ENCODE measurements around the gene TNIP1.

Gene TNIP1

DNA sequence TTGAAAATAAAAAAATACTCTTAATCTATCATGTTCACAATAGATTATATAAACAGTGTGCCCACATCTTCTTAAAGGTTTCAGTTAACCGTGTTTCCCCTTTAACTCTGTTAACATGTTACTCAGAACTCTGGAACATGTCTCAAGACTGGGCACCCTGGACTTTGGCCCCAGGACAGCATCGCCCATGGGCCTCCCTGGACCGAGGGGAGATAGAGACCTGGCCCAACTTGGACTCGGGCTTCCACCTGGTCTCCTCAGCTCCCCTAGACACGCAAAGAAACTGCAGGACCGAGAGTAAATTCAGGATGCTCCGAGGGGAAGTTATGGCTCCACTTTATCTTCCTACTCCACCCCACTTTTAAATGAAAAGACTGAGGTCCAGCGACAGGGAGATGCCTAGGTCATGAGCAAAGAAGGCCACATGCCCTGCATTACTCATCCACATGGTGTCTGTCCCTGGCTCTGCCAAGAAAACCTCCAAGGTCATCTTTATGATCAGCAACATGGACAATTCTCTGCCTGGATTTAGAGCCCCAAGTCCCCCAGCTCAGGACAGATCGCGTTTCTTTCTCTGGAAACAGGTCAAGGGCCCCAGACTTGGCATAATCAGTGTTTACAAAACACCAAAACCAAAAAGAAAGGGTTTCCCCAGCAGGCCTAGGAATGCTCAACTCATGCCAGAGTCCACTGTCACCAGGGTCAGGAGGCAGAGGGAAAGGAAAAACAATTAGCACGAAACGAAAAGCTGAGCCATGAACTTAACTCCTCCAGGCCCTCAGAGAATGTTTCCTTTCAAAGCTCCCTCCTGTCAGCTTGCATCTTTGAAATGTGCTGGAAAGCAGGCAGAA is 43.0 kb downstream of the TNIP1 start:
- Histone ChIP-seq H3K4me3 (ENCODE audit: low read depth, low read length) (no peak overlapping the region), H3K79me2 (no peaks in the 10 kb centered on the region), H2AFZ (no peak overlapping the region), H3K9me3 (ENCODE audit: control insufficient read depth, low read length) (no peaks in the 10 kb centered on the region), H3K4me1 (peaks cover 31% of the 10 kb centered on the region), H3K27ac (peak overlapping the region; percentile 90), H3K4me2 (ENCODE audit: low read length) (peak overlapping the region; percentile 31), H3K36me3 (ENCODE audit: control insufficient read depth, insufficient read depth, low read length) (no peaks in the 10 kb centered on the region), H3K9ac (no peak overlapping the region), H3K27me3 (ENCODE audit: control insufficient read depth, insufficient read depth, low read length) (no peaks in the 10 kb centered on the region)
- TF ChIP-seq, protein P1, sequence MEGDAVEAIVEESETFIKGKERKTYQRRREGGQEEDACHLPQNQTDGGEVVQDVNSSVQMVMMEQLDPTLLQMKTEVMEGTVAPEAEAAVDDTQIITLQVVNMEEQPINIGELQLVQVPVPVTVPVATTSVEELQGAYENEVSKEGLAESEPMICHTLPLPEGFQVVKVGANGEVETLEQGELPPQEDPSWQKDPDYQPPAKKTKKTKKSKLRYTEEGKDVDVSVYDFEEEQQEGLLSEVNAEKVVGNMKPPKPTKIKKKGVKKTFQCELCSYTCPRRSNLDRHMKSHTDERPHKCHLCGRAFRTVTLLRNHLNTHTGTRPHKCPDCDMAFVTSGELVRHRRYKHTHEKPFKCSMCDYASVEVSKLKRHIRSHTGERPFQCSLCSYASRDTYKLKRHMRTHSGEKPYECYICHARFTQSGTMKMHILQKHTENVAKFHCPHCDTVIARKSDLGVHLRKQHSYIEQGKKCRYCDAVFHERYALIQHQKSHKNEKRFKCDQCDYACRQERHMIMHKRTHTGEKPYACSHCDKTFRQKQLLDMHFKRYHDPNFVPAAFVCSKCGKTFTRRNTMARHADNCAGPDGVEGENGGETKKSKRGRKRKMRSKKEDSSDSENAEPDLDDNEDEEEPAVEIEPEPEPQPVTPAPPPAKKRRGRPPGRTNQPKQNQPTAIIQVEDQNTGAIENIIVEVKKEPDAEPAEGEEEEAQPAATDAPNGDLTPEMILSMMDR (IDR thresholded peaks at IDR 0.05): no peak

DNA sequence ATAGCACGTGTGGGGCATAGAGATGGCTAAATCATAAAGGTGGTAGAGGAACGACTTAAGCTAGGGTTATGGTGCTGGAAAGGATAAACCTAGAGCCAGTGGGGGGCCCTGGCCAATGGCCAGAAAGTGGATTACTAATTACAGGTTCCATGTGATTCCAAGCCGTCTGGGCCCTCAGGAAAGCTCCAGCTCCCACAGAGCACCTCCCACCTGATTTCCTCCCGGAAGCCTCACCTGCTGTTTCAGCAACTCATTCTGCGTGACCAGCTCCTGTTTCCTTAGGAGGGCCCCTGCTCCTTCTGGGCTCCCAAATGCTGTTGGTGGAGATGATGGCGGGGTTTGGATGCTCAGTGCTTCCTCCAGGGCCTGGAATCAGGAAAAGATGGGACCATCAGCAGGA is 44.3 kb downstream of the TNIP1 start:
- Histone ChIP-seq H3K36me3 (ENCODE audit: control insufficient read depth, insufficient read depth, low read length) (no peaks in the 10 kb centered on the region), H2AFZ (no peak overlapping the region), H3K79me2 (no peaks in the 10 kb centered on the region), H3K27me3 (ENCODE audit: control insufficient read depth, insufficient read depth, low read length) (no peaks in the 10 kb centered on the region), H3K4me3 (ENCODE audit: low read depth, low read length) (no peak overlapping the region), H3K4me1 (peaks cover 31% of the 10 kb centered on the region), H3K4me2 (ENCODE audit: low read length) (peak overlapping the region; percentile 14), H3K9ac (no peak overlapping the region), H3K9me3 (ENCODE audit: control insufficient read depth, low read length) (no peaks in the 10 kb centered on the region), H3K27ac (peak overlapping the region; percentile 90)
- TF ChIP-seq, protein P1 (IDR thresholded peaks at IDR 0.05): no peak

DNA sequence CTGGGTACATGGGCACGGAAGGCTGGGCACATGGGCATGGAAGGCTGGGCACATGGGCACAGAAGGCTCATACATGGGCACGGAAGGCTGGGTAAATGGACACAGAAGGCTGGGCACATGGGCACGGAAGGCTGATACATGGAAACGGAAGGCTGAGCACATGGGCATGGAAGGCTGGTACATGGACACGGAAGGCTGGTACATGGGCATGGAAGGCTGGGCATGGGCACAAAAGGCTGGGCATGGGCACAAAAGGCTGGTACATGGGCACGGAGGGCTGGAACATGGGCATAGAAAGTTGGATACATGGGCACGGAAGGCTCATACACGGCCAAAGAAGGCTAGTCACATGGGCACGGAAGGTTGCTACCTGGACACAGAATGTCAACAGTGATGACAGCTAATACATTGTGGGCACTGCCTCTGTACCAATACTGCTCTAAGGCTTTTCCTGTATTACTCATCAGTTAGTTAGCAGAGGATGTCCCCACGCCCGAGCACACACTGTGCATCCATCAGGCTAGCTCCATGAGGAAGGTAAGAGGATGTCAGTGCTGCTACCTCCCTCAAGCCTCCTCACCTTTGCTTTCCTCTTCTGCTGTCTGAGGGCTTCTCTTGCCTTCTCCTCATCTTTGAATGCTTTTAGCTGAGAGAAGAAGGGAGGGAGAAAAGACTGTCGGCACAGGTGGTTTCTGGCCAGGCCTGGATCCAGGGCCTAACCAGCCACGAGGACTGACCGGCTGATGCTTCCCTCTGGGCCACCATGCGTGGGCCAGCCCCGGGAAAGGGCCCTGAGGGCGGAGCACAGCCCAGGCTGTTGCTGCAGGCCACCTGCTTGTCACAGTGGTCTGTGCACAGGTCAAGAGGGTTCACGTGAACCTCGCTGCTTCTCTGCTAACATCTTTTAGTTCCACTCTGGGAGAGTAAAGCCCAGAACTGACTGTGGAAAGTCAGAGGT is 46.1 kb downstream of the TNIP1 start:
- no peak overlapping the region for H2AFZ ChIP-seq
- no peaks in the 10 kb centered on the region for H3K27me3 ChIP-seq (ENCODE audit: control insufficient read depth, insufficient read depth, low read length)
- H3K36me3 ChIP-seq (ENCODE audit: control insufficient read depth, insufficient read depth, low read length): no peaks in the 10 kb centered on the region
- H3K9ac ChIP-seq: no peak overlapping the region
- no peaks in the 10 kb centered on the region for H3K9me3 ChIP-seq (ENCODE audit: control insufficient read depth, low read length)
- no peak overlapping the region for H3K27ac ChIP-seq
- H3K4me2 ChIP-seq (ENCODE audit: low read length): no peak overlapping the region
- TF ChIP-seq, protein P1 (IDR thresholded peaks at IDR 0.05): no peak
- peaks cover 30% of the 10 kb centered on the region for H3K4me1 ChIP-seq
- no peak overlapping the region for H3K4me3 ChIP-seq (ENCODE audit: low read depth, low read length)
- H3K79me2 ChIP-seq: no peaks in the 10 kb centered on the region

DNA sequence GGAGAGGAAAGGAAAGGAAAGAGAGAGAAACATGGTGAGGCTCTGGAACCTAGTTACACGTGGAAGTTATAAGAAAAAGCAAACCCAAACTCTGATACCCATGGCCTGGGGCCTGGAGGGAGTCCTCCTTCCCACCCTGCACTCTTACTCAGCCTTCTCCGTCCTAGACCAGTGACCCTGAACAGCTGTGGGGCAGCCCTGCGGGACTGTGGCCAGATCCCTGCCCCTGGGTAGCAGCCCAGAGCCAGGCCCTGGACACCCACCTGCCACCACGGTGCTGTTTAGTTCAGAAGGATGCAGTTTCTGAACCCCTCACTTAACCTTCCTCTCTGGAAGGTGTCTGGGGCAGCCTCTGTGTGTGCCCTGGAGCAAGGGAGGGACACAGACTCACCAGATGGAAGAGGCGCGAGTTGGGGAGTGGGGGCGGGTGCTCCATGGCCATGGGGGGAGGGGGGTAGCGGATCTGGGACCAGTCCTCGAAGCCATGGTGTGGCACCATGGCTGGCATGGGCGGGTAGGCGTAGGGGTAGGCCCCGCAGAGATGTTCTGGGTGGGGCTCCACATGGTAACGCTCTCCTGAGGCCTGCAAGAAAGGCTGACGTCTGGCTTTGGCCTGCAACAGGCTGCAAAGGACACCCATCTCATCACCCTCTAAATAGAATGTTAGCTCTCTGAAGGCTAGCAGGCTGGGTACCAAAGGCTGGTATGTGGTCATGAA is 47.5 kb downstream of the TNIP1 start:
- H3K4me3 ChIP-seq (ENCODE audit: low read depth, low read length): no peak overlapping the region
- H2AFZ ChIP-seq: no peak overlapping the region
- peaks cover 19% of the 10 kb centered on the region for H3K4me1 ChIP-seq
- H3K9me3 ChIP-seq (ENCODE audit: control insufficient read depth, low read length): no peaks in the 10 kb centered on the region
- TF ChIP-seq, protein P1 (IDR thresholded peaks at IDR 0.05): no peak
- H3K9ac ChIP-seq: no peak overlapping the region
- no peaks in the 10 kb centered on the region for H3K36me3 ChIP-seq (ENCODE audit: control insufficient read depth, insufficient read depth, low read length)
- H3K79me2 ChIP-seq: no peaks in the 10 kb centered on the region
- H3K27ac ChIP-seq: no peak overlapping the region
- no peak overlapping the region for H3K4me2 ChIP-seq (ENCODE audit: low read length)
- no peaks in the 10 kb centered on the region for H3K27me3 ChIP-seq (ENCODE audit: control insufficient read depth, insufficient read depth, low read length)

Data from parathyroid adenoma (tissue), 2 donors.